Suppressor macrophage (primary cell): ENCODE data around the gene THRAP3.
"Not testable (repeated sequence)": the region's sequence is repeated elsewhere in the genome, so short reads cannot be mapped to it uniquely, and the experiment has no call there.

Source experiments
- DNase-seq, 4 experiments: peaks; one replicate each; pipeline ENCODE4 v3.0.0-alpha.2; 2020 to 2022

The THRAP3 gene

GRCh38 chr1:36207339-36207738 is 16.9 kb upstream of the THRAP3 start:
- DNase-seq = no peak

- peak; percentile 38 to 73 (median 58) for DNase-seq
Measured at GRCh38 chr1:36208978-36209703, 15.1 kb upstream of the THRAP3 start.

GRCh38 chr1:36211307-36211706 is 12.9 kb upstream of the THRAP3 start:
- DNase-seq = no peak

GRCh38 chr1:36211841-36212240 is 12.4 kb upstream of the THRAP3 start:
- DNase-seq = no peak

GRCh38 chr1:36212782-36213181 is 11.5 kb upstream of the THRAP3 start:
- DNase-seq = peak in 3 of 4 experiments; percentile 44 to 62 (median 51)

- DNase-seq = peak in 2 of 4 experiments; percentile 21 to 29
Measured at GRCh38 chr1:36217670-36218069, 6.6 kb upstream of the THRAP3 start.

- not testable (repeated sequence) for DNase-seq
Measured at GRCh38 chr1:36221901-36222300, 2.3 kb upstream of the THRAP3 start.

GRCh38 chr1:36222481-36223380 is 1.5 kb upstream of the THRAP3 start:
- no peak for DNase-seq

- DNase-seq = peak; percentile 53 to 68 (median 60)
Measured at GRCh38 chr1:36223381-36223995, 755 bp upstream of the THRAP3 start.

- DNase-seq = peak; percentile 83 to 90 (median 88)
Measured at GRCh38 chr1:36224537-36225282, 467 bp downstream of the THRAP3 start.

- DNase-seq = peak in 2 of 4 experiments; percentile 20 to 21
Measured at GRCh38 chr1:36225283-36225899, 1.1 kb downstream of the THRAP3 start.

- DNase-seq = not testable (repeated sequence)
Measured at GRCh38 chr1:36230279-36230678, 6.0 kb downstream of the THRAP3 start.

- DNase-seq = no peak
Measured at GRCh38 chr1:36231191-36231590, 6.9 kb downstream of the THRAP3 start.

GRCh38 chr1:36232212-36233095 is 8.2 kb downstream of the THRAP3 start:
- no peak for DNase-seq

GRCh38 chr1:36236302-36236701 is 12.1 kb downstream of the THRAP3 start:
- no peak for DNase-seq

GRCh38 chr1:36238433-36238832 is 14.2 kb downstream of the THRAP3 start:
- DNase-seq = peak in 3 of 4 experiments; percentile 21 to 56 (median 53)

- peak; percentile 61 to 85 (median 78) for DNase-seq
Measured at GRCh38 chr1:36239941-36240637, 15.8 kb downstream of the THRAP3 start.

GRCh38 chr1:36247538-36247937 is 23.3 kb downstream of the THRAP3 start:
- no peak for DNase-seq

GRCh38 chr1:36248250-36248894 is 24.1 kb downstream of the THRAP3 start:
- DNase-seq = peak; percentile 69 to 83 (median 76)
